Nephron (organoid): ENCODE data around the gene CEP135.

Experiments used
- H3K27ac Mint-ChIP-seq, 3 experiments: 2 replicates each; pipeline ENCODE4 v1.8.0; 2020; ENCODE audit warnings: mixed read lengths in 3 of 3, mild to moderate bottlenecking in 2 of 3, moderate library complexity in 1 of 3
- H3K27me3 Mint-ChIP-seq: 2 replicates; pipeline ENCODE4 v1.8.0; 2021; ENCODE audit warnings: low read depth, mild to moderate bottlenecking, moderate library complexity, mixed read lengths
- H3K36me3 Mint-ChIP-seq: 2 replicates; pipeline ENCODE4 v1.8.0; 2020; ENCODE audit warnings: low read depth, mixed read lengths
- H3K4me1 Mint-ChIP-seq: 2 replicates; pipeline ENCODE4 v1.8.0; 2020; ENCODE audit warnings: mixed read lengths
- H3K4me3 Mint-ChIP-seq, 3 experiments: 2 replicates each; pipeline ENCODE4 v1.8.0; 2020; ENCODE audit warnings: mild to moderate bottlenecking in 3 of 3, mixed read lengths in 3 of 3, moderate library complexity in 2 of 3
- H3K9me3 Mint-ChIP-seq: 2 replicates; pipeline ENCODE4 v1.8.0; 2020; ENCODE audit warnings: mixed read lengths
- CTCF ChIP-seq, 3 experiments: fragments of 200-600 bp; sonication (generic); IDR thresholded peaks; one replicate each; pipeline ENCODE4 v1.5.0; 2021; ENCODE audit warnings: antibody characterized with exemption in 3 of 3; ENCODE audit not compliant: unreplicated experiment in 3 of 3

CEP135 gene

GRCh38 chr4:55926610-55927009 lies 22.1 kb upstream of the CEP135 start:
- no peaks in the 10 kb centered on the region for H3K9me3 Mint-ChIP-seq

GRCh38 chr4:55927803-55928437 lies 20.8 kb upstream of the CEP135 start:
- Mint-ChIP-seq H3K9me3 (no peaks in the 10 kb centered on the region), H3K36me3 (no peaks in the 10 kb centered on the region), H3K27ac (peak overlapping the region; percentile 37 to 78 (median 73)), H3K4me3 (no peak overlapping the region), H3K27me3 (no peaks in the 10 kb centered on the region), H3K4me1 (peaks cover 26% of the 10 kb centered on the region)
- no peak for TF ChIP-seq CTCF (IDR thresholded peaks at IDR 0.05; ENCODE audit: unreplicated experiment in 3 of 3)

More at GRCh38 chr4:55926610-55927009, 22.1 kb upstream of the CEP135 start:
- Mint-ChIP-seq H3K27me3 (no peaks in the 10 kb centered on the region), H3K36me3 (no peaks in the 10 kb centered on the region), H3K4me3 (no peak overlapping the region), H3K27ac (peak overlapping the region; percentile 73 to 84 (median 83)), H3K4me1 (peaks cover 25% of the 10 kb centered on the region)
- TF ChIP-seq CTCF (IDR thresholded peaks at IDR 0.05; ENCODE audit: unreplicated experiment in 3 of 3): no peak

- peaks cover 26% of the 10 kb centered on the region for H3K4me1 Mint-ChIP-seq
- H3K4me3 Mint-ChIP-seq: no peak overlapping the region
- no peak overlapping the region for H3K27ac Mint-ChIP-seq
- no peaks in the 10 kb centered on the region for H3K27me3 Mint-ChIP-seq
- TF ChIP-seq CTCF (IDR thresholded peaks at IDR 0.05; ENCODE audit: unreplicated experiment in 3 of 3): no peak
- no peaks in the 10 kb centered on the region for H3K36me3 Mint-ChIP-seq
- no peaks in the 10 kb centered on the region for H3K9me3 Mint-ChIP-seq
Measured at GRCh38 chr4:55928846-55929245, 19.9 kb upstream of the CEP135 start.

GRCh38 chr4:55931043-55931442 lies 17.7 kb upstream of the CEP135 start:
- Mint-ChIP-seq H3K9me3 (peaks cover 3% of the 10 kb centered on the region), H3K27me3 (no peaks in the 10 kb centered on the region), H3K4me3 (no peak overlapping the region), H3K27ac (no peak overlapping the region), H3K4me1 (peaks cover 26% of the 10 kb centered on the region), H3K36me3 (no peaks in the 10 kb centered on the region)
- TF ChIP-seq CTCF (IDR thresholded peaks at IDR 0.05; ENCODE audit: unreplicated experiment in 3 of 3): no peak

GRCh38 chr4:55931833-55932232 lies 16.9 kb upstream of the CEP135 start:
- no peak overlapping the region for H3K27ac Mint-ChIP-seq
- H3K9me3 Mint-ChIP-seq: peaks cover 11% of the 10 kb centered on the region
- H3K4me3 Mint-ChIP-seq: no peak overlapping the region
- TF ChIP-seq CTCF (IDR thresholded peaks at IDR 0.05; ENCODE audit: unreplicated experiment in 3 of 3): no peak
- no peaks in the 10 kb centered on the region for H3K36me3 Mint-ChIP-seq
- H3K4me1 Mint-ChIP-seq: peaks cover 18% of the 10 kb centered on the region
- no peaks in the 10 kb centered on the region for H3K27me3 Mint-ChIP-seq

GRCh38 chr4:55932511-55932910 lies 16.2 kb upstream of the CEP135 start:
- peaks cover 15% of the 10 kb centered on the region for H3K4me1 Mint-ChIP-seq
- peaks cover 16% of the 10 kb centered on the region for H3K9me3 Mint-ChIP-seq
- no peak for TF ChIP-seq CTCF (IDR thresholded peaks at IDR 0.05; ENCODE audit: unreplicated experiment in 3 of 3)
- no peak overlapping the region for H3K4me3 Mint-ChIP-seq
- no peak overlapping the region for H3K27ac Mint-ChIP-seq
- H3K27me3 Mint-ChIP-seq: no peaks in the 10 kb centered on the region
- no peaks in the 10 kb centered on the region for H3K36me3 Mint-ChIP-seq
